RWPE1 (cell line): ENCODE measurements around the gene DRD3.

ENCODE experiments used
- CTCF ChIA-PET: fragments of 350-600 bp; sonication (Branson Sonifier 250); formaldehyde crosslinking; extraction: SDS; loops from one replicate; lab custom pipeline; 2021; lab: Yijun Ruan, JAX
- POLR2A ChIA-PET: fragments of 400-600 bp; formaldehyde crosslinking; extraction: SDS; loops from one replicate; lab custom pipeline; 2020; ENCODE audit warnings: antibody characterized with exemption; ENCODE audit not compliant: low non-redundant PET; lab: Yijun Ruan, JAX
- DNase-seq: peaks from one replicate; pipeline ENCODE4 v3.0.0; 2012; ENCODE audit warnings: low spot score
- H3K27ac ChIP-seq: fragments of 450-650 bp; 2 replicates; pipeline ENCODE4 v1.5.1; 2017
- TF ChIP-seq, protein P1 (sequence below): fragments of 450-650 bp; conservative IDR thresholded peaks from 2 replicates; pipeline ENCODE4 v1.5.1; 2017; ENCODE audit warnings: low read depth, mild to moderate bottlenecking

DRD3 gene

DNA sequence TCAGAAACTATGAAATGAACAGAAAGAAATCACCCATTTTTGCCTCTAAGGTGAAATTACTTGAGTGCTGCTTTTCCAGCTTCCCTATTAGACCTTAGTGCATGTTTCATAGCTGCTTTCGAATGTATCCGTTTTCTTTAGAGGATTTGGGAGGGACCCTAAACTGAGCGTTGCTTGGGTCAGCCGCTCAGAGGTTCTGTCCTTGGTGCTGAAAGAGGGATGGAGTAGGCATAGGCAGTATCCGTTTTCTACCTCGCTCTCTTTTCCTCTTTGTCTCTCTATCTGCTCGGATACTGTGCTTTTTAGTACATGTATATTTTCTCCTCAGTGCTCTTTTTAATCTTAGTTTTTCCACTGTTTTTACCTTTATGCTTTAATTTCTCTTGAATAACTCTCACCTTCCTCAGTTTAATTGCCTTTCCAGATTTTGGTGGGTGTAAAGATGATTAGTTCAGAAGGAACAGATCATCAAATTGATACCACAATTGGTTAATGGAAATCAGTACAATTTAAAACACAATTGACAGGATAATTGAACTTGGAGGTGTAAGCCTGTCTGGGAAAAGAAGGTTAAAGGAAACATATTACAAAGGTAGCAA, at the start of gene DRD3:
TSS of gene DRD3 (minus strand) at position 283 of the 599 bp plus-strand sequence. CDS start 7,060 bp downstream, outside the sequence.
- ChIA-PET CTCF (interaction anchor here (0.5 kb wide), 1 partner anchor 450 kb away, joined by 4 read pairs; no protein-coding TSS in a partner anchor), POLR2A (no interaction called here)
- DNase-seq = peak; percentile 15
- TF ChIP-seq, protein P1, sequence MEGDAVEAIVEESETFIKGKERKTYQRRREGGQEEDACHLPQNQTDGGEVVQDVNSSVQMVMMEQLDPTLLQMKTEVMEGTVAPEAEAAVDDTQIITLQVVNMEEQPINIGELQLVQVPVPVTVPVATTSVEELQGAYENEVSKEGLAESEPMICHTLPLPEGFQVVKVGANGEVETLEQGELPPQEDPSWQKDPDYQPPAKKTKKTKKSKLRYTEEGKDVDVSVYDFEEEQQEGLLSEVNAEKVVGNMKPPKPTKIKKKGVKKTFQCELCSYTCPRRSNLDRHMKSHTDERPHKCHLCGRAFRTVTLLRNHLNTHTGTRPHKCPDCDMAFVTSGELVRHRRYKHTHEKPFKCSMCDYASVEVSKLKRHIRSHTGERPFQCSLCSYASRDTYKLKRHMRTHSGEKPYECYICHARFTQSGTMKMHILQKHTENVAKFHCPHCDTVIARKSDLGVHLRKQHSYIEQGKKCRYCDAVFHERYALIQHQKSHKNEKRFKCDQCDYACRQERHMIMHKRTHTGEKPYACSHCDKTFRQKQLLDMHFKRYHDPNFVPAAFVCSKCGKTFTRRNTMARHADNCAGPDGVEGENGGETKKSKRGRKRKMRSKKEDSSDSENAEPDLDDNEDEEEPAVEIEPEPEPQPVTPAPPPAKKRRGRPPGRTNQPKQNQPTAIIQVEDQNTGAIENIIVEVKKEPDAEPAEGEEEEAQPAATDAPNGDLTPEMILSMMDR = no peak
- H3K27ac ChIP-seq = no peak within 1 kb of the TSS

DNA sequence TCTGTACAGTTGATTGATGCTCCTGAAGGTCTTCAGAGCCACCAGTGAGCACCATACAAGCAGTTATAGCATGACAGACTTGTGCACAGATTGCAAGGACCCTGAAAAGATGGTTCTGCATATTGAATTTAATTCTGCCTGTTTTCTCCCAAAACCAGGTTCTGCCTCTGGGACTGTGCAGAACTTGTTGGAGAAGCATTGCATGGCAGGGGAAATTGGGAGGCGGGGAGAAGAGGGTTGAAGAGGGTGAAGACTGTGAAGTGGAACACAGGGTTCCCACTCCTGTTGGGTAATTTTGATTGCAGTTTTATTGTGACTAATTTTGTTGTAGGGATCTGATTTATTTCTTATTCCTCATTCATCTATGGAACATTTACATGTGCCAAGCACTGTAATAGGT, 48.2 kb upstream of the DRD3 start:
- POLR2A ChIA-PET = no interaction called here
- CTCF ChIA-PET = no interaction called here

DNA sequence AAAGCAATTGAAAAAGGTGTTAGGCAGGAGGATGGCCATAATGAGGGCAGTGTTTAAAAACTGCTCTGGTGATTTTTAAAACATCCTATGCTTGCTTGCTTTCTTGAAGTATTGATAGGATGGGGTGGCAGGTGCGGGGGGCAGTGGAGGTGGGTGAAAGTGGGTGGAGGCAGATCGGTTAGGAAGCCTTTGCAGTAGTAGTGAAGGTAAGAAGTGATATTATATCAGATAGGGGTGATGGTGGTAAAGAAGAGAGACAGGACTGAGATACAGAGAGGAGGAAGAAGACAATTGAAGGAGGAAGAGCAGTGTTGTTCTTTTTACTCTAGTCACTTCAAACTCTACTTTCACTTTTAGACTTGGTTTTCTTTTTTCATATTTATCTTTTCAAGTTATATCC, 47.5 kb upstream of the DRD3 start:
- no peak overlapping the region for H3K27ac ChIP-seq
- ChIA-PET CTCF (no interaction called here), POLR2A (no interaction called here)
- DNase-seq = no peak
- TF ChIP-seq, protein P1 = no peak

More for the DNA sequence above, 48.2 kb upstream of the DRD3 start:
- no peak for DNase-seq
- no peak overlapping the region for H3K27ac ChIP-seq
- TF ChIP-seq, protein P1 = no peak

DNA sequence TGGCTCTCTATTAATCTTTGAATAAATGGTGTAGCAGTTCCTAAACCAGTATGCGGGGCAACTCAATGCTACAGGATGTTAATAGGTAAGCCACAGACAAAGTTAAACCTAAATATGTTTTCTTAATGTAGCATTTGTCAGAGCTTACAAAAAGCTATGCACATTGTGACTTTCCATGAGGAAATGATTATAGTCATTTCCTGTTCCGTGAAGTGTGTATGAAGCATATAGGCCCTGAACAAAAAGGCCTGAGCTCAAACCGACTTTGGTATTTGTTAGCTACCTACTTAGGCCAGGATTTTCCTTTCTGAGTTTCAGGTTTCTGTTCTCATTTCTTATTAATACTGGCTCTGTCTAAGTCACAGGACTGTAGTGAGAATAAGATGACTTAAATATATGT, 44.3 kb upstream of the DRD3 start:
- CTCF ChIA-PET = interaction anchor here (0.6 kb wide), 1 partner anchor 1027 kb away, joined by 3 read pairs; no protein-coding TSS in a partner anchor
- TF ChIP-seq, protein P1 = no peak
- POLR2A ChIA-PET = no interaction called here
- no peak for DNase-seq
- no peak overlapping the region for H3K27ac ChIP-seq

DNA sequence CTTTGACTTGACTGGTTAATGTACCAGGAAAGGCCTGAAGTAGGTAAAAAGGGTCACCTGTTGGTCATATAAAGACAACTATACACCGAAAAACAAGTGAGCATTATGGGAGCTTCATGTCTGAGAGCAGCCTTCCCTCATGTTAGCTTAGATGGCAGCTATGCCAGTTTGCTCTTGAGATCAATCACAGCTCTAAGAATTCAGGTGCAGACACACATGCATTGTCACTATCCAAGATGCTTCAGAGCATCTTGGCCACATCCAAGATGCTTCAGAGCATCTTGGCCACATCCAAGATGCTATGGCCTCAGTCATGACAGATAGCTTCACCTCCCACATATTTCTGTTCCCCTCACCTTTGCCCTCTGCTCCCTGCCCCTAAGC, 43.0 kb upstream of the DRD3 start:
- ChIA-PET POLR2A (no interaction called here), CTCF (no interaction called here)
- DNase-seq = no peak
- TF ChIP-seq, protein P1 = no peak
- no peak overlapping the region for H3K27ac ChIP-seq

DNA sequence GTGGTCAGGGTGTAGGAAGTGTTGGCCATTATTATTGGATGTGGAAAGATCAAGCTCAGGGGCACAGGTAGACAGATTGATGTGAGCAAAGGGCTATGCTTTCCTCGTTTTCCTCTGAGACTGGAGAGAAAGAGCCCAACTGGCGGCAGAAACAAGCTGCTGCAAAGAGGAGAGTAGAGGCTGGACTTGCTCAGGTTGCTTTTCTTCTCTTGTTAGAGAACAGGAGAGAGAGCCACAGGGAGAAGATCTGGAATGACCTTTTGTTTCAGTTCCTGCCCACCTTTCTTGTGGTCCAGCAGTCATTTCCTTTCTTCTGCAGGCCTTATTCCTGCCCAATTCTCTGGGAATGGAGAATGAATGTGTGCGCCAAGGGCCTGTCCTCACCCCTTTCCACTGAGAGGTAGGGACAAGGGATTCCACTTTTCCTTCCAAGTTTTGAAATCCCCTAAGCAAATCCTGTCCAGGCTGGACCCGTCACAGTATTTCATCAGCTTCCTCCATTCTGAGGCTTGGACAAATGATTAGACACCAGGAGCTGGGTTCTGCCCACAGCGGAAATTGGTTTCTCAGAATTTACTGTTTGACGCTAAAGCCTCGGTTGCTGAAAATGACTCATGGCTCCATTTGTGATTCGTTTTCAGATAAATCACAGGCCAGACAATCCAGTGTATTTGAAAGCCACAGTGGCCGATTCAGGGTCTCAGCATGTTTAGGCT, 42.5 kb upstream of the DRD3 start:
- CTCF ChIA-PET = no interaction called here
- TF ChIP-seq, protein P1 = no peak

More for the DNA sequence above, 42.5 kb upstream of the DRD3 start:
- H3K27ac ChIP-seq = no peak overlapping the region
- DNase-seq = no peak
- POLR2A ChIA-PET = no interaction called here
